HL-60/S4 treated with phorbol 12-myristate 13-acetate at 8.2 ng/mL for 4 days and 3 days (cell line): Measurements from ENCODE around the gene UCN2.

ENCODE experiments used
- in situ Hi-C: fragments of 300-500 bp; cut with MboI; formaldehyde crosslinking; loops from 2 replicates; pipeline ENCODE4 v1.15.0; 2022; ENCODE audit warnings: low sequenced_read_pairs

Gene UCN2, protein sequence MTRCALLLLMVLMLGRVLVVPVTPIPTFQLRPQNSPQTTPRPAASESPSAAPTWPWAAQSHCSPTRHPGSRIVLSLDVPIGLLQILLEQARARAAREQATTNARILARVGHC

DNA sequence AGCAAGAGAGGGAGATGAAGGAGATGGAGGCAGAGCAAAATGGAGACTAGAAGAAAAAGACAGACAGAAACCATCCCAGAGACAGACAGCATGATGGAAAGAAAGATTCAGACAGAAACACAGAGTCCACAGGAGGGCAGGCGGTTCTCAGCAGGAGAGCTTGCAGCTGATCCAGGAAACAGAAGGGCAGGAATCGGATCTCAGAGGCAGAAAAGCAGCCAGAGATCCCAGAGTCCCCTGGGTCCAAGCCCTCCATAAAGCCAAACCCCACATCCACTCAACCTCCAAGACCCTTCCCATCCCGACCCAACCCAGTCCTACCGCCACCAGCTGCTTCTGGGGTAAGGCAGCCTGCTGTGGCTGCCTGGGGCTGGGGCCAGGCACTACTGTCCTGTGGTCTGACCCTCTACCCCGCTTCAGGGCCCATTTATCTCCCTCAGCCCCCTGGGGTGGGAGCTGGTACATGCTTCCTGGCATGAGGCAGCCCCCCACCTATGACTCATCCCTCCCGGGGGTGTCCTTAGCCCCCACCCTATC lies at the start of gene UCN2:
UCN2 (minus strand) TSS at position 400 of the 537 bp plus-strand sequence. CDS start 657 bp downstream, outside the sequence.
- in situ Hi-C loops = no loop called here

DNA sequence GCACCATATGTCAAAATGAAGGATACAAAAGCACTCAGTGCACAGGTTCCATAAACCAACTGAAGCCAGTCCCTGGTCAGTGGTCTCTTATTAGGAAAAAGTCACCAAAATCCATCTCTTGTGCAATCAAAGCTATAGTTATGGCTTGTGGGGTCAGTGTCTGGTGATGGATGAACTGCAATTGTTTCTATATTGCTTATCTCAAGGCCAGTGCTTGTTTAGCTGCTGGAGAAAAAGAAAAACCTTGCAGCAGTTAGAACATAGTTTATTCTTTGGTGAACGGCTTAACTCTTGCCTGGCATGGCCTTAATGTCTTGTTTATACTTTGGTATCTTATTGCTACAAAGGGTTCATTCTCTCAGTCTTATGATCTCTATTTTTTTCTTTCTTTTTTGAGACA lies 48.7 kb upstream of the UCN2 start:
- in situ Hi-C loops = no loop called here

- in situ Hi-C loops = no loop called here
Measured at GRCh38 chr3:48609088-48610005, 45.8 kb upstream of the UCN2 start, which contains the start of gene UQCRC1. UQCRC1 (minus strand) TSS chr3:48609646; CDS start chr3:48609620, 26 bp downstream.

DNA sequence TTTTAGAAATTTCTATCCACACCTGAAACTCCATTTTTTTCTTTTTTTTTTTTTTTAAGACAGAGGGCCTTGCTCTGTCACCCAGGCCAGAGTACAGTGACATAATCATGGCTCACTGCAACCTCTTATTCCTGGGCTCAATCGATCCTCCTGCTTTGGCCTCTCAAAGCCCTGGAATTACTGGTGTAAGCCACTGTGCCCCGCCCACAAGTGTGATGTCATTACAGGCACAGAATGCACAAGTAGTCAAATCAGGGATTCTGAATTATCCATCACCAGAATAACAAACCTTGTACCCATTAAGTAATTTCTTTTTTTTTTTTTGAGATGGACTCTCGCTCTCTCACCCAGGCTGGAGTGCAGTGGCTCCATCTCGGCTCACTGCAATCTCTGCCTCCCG lies 43.9 kb upstream of the UCN2 start:
- in situ Hi-C loops = no loop called here

DNA sequence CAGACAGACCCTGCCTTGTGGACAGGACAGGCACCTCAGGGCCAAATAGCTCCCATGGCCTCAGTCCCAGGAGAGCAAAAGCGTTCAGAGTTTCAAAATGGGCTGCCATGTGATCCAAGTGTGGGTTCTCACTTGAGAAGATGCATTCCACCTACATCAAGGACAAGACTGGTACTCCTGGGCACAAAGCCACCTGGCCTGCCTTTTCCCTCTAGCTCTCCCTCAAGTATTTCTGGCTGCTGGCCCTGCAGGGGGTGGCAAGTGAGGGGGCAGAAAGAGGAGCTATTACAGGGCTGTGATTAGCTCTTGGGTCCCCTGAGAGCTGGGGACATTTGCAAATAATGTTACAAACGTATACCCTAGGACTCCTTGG lies 38.0 kb upstream of the UCN2 start:
- in situ Hi-C loops = no loop called here

GRCh38 chr3:48600711-48601621 lies 37.4 kb upstream of the UCN2 start:
- in situ Hi-C loops = no loop called here

- in situ Hi-C loops = no loop called here
Measured at GRCh38 chr3:48599509-48600285, 36.1 kb upstream of the UCN2 start.

DNA sequence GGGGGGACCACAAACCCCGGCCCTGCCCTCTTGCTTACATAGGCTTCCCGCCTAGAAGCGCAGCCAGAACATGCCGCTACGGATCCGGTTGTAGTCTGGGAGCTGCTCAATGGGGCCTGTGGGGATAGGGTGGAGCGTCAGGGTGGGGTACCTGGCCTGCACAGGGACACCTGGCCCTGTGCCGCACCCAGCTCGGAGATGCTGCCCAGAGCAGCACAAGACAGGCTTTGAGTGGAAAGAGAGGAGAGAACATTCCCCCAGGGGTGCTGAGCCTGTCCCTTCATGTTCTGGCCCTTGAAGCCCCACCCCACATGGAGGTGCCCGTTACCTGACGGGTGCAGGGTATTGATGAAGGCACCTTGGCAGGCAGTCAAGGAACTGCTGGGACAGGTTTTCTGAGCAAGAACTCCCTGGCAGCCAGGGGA lies 35.5 kb upstream of the UCN2 start:
- in situ Hi-C loops = no loop called here

GRCh38 chr3:48598323-48599076 lies 34.9 kb upstream of the UCN2 start:
- in situ Hi-C loops = no loop called here

GRCh38 chr3:48597408-48597800 lies 33.8 kb upstream of the UCN2 start:
- in situ Hi-C loops = no loop called here

- in situ Hi-C loops = no loop called here
Measured at GRCh38 chr3:48596676-48597407, 33.3 kb upstream of the UCN2 start.

DNA sequence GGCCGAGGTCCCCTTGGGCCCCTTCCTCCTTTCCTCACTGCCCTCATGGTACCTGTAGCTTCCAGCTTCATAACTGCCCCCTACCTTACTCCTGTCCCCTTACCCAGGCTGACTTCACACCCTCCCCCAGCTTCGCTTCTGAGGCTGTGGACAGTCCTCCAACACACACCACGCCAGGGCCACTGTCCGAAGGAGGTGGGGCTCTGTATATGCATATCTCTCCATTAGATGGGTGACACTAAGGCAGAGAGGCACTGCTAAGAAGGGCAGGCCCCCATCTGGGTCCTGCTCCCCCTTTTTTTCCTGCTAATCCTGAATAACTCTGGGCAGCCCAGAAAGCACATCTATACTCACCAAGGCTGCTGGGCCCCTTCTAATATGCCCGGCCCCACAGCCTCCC lies 32.6 kb upstream of the UCN2 start:
- in situ Hi-C loops = no loop called here

- in situ Hi-C loops = no loop called here
Measured at GRCh38 chr3:48595526-48596121, 32.0 kb upstream of the UCN2 start.

DNA sequence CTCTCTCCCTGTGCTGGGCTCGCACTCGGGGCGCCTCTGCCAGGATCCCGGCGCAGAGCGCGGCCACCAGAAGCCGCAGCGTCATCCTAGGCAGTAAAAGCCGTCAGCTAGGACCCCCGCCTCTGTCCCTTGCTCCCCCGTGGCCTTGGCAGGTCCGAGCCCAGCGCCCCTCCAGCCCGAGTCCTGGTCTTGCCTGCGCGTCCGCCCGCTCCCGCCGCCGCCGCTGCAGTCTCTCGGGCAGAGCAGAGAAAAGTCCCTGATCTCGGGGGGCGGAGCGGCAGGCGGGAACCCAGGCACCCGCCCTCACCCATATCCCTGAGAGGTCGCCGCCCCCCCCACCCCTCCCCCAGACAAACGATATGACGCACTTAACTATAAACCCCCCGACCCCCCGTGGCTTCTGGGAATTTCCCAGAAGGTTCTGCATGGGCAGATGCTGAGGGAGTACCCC lies 31.5 kb upstream of the UCN2 start, which contains the start of gene COL7A1:
COL7A1 (minus strand) TSS at position 255 of the 451 bp plus-strand sequence; CDS start at position 85, 170 bp downstream.
- in situ Hi-C loops = no loop called here

DNA sequence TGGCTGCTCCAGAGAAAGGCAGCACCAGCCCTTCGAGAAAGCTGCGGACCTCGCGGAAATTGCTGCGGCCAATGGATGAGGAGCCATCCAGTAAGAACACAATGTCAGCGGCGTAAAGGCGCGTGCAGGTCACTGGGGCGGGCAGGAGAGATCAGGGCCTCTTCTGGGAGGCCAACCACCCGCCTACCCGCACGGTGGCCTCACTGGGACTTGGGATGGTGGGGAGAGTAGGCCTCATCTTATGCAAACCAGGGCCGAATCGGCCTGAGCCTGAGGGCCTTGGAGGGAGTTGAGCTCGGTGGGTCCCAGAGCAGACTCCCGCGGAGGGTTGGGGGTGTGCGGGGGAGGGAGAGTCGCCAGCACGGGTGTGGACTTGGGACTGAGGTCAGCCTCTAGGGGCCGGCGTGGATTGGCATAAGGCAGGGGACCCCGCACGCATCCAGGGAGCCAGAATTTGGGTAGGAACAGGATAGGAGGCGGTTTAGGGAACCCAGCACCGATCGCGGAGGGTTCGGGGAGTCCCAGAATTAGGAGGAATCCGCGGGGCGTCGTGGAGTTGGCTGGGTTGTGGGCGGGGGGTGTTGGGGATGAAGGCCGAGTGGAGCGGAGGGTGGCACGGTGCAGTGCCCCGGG lies 31.0 kb upstream of the UCN2 start:
- in situ Hi-C loops = no loop called here

GRCh38 chr3:48593337-48593736 lies 29.8 kb upstream of the UCN2 start:
- in situ Hi-C loops = no loop called here

- in situ Hi-C loops = no loop called here
Measured at GRCh38 chr3:48592519-48593087, 29.0 kb upstream of the UCN2 start.
